Activated CD8-positive, alpha-beta memory T cell treated with anti-CD3 and anti-CD28 coated beads for 4 hours (primary cell): ENCODE measurements around the gene PKD1L1.
"Not testable (repeated sequence)": the region's sequence is repeated elsewhere in the genome, so short reads cannot be mapped to it uniquely, and the experiment has no call there.

Experiments
- DNase-seq, 2 donors: peaks; one replicate each; pipeline ENCODE4 v3.0.0-alpha.2; 2020; ENCODE audit warnings: low read depth in 2 of 2

PKD1L1 gene

GRCh38 chr7:47794016-47794415 is 154.2 kb downstream of the PKD1L1 start:
- DNase-seq: no peak

- DNase-seq: not testable (repeated sequence)
These were observed 155.1 kb downstream of the PKD1L1 start for GRCh38 chr7:47793186-47793585.

- no peak for DNase-seq
These were observed 155.6 kb downstream of the PKD1L1 start for GRCh38 chr7:47792521-47793121.

GRCh38 chr7:47791682-47792081 is 156.6 kb downstream of the PKD1L1 start:
- DNase-seq: no peak

GRCh38 chr7:47788083-47788482 is 160.2 kb downstream of the PKD1L1 start:
- DNase-seq: no peak

GRCh38 chr7:47787249-47788069 is 160.8 kb downstream of the PKD1L1 start:
- DNase-seq: no peak

GRCh38 chr7:47786557-47787248 is 161.6 kb downstream of the PKD1L1 start:
- DNase-seq: no peak

- DNase-seq: no peak
These were observed 162.2 kb downstream of the PKD1L1 start for GRCh38 chr7:47785923-47786556.

GRCh38 chr7:47783456-47784223 is 164.6 kb downstream of the PKD1L1 start:
- DNase-seq: no peak

GRCh38 chr7:47782792-47783191 is 165.5 kb downstream of the PKD1L1 start:
- no peak for DNase-seq

GRCh38 chr7:47782022-47782421 is 166.2 kb downstream of the PKD1L1 start:
- no peak for DNase-seq

- no peak for DNase-seq
These were observed 167.7 kb downstream of the PKD1L1 start for GRCh38 chr7:47780555-47780954.

GRCh38 chr7:47779341-47779771 is 168.9 kb downstream of the PKD1L1 start:
- DNase-seq: no peak

GRCh38 chr7:47778153-47778661 is 170.1 kb downstream of the PKD1L1 start:
- DNase-seq: no peak

- DNase-seq: no peak
These were observed 170.6 kb downstream of the PKD1L1 start for GRCh38 chr7:47777531-47778152.

- no peak for DNase-seq
These were observed 171.9 kb downstream of the PKD1L1 start for GRCh38 chr7:47776335-47776734.

GRCh38 chr7:47775238-47775637 is 173.0 kb downstream of the PKD1L1 start:
- DNase-seq: no peak

GRCh38 chr7:47772492-47772891 is 175.8 kb downstream of the PKD1L1 start:
- DNase-seq: no peak

GRCh38 chr7:47771990-47772360 is 176.3 kb downstream of the PKD1L1 start:
- DNase-seq: no peak

GRCh38 chr7:47771336-47771989 is 176.8 kb downstream of the PKD1L1 start:
- DNase-seq: no peak
